Subcutaneous adipose tissue (tissue), 4 donors: ENCODE data around the gene PTPN7. TPM values are rescaled to one million over a fixed set of nuclear protein-coding genes. Genes with fewer than 3 reads are reported as not detected.

Experiments
- CTCF ChIP-seq: fragments of 450-650 bp; IDR thresholded peaks from one replicate; pipeline ENCODE4 v1.5.1; 2016; ENCODE audit warnings: low read depth, mild to moderate bottlenecking, control low read depth, antibody characterized with exemption, moderate library complexity
- total RNA-seq, 4 donors: library from RNA; depleted of rRNA; stranded (reverse); fragments of >200 nt; gene quantifications; one replicate each; pipeline ENCODE4 v1.1.0, GENCODE V29; 2016

Gene PTPN7
- total RNA-seq, 4 donors from 2014 or later, result 1.8 to 21.8 (median 2.6) TPM; not detected in 1

- TF ChIP-seq CTCF, result no peak
These were observed 52.3 kb downstream of the PTPN7 start for GRCh38 chr1:202107801-202108731.

- TF ChIP-seq CTCF, result no peak
These were observed 53.1 kb downstream of the PTPN7 start for GRCh38 chr1:202107321-202107761.

GRCh38 chr1:202106340-202107254 is 53.8 kb downstream of the PTPN7 start:
- TF ChIP-seq CTCF, result no peak

- no peak for TF ChIP-seq CTCF
These were observed 54.6 kb downstream of the PTPN7 start for GRCh38 chr1:202105571-202106339.

- TF ChIP-seq CTCF, result no peak
These were observed 56.3 kb downstream of the PTPN7 start for GRCh38 chr1:202104073-202104472.

GRCh38 chr1:202101184-202101583 is 59.2 kb downstream of the PTPN7 start:
- TF ChIP-seq CTCF, result no peak

Other genes with a start within 250 kb of the PTPN7 start
- gene LMOD1, start 214.1 kb downstream of the PTPN7 start, total RNA-seq, result 100 to 1,000 TPM in 2 of 4 donors, 10 to 100 TPM in 2; 38.8 to 168 (median 74.3) TPM
- gene TIMM17A, start 205.1 kb downstream of the PTPN7 start, total RNA-seq, result 10 to 100 TPM; 24.6 to 67.5 (median 26.2) TPM
- 10 to 100 TPM; 38.5 to 68.8 (median 47.7) TPM for gene RNPEP, start 178.0 kb downstream of the PTPN7 start, total RNA-seq
- under 1 TPM in 3 of 4 donors, not detected in 1; 0.17 to 0.44 (median 0.38) TPM for gene ELF3, start 150.0 kb downstream of the PTPN7 start, total RNA-seq
- gene GPR37L1, start 37.7 kb downstream of the PTPN7 start, total RNA-seq, result under 1 TPM in 1 of 4 donors, not detected in 3; 0.16 TPM
- gene ARL8A, start 15.9 kb downstream of the PTPN7 start, total RNA-seq, result 10 to 100 TPM; 28.5 to 52.0 (median 38.4) TPM
- not detected for gene LGR6, start 33.2 kb upstream of the PTPN7 start, total RNA-seq
- 1 to 10 TPM in 3 of 4 donors, not detected in 1; 1.5 to 3.4 (median 3.1) TPM for gene UBE2T, start 181.3 kb upstream of the PTPN7 start, total RNA-seq
- gene PPP1R12B, start 188.1 kb upstream of the PTPN7 start, total RNA-seq, result 100 to 1,000 TPM in 2 of 4 donors, 10 to 100 TPM in 2; 38.8 to 127 (median 85.9) TPM